Measurements from ENCODE around the gene MYOD1. TPM values are rescaled to one million over a fixed set of nuclear protein-coding genes. Genes with fewer than 3 reads are reported as not detected.

The MYOD1 gene
- total RNA-seq, 1 donor from 2014 or later: 22.4 TPM

DNA sequence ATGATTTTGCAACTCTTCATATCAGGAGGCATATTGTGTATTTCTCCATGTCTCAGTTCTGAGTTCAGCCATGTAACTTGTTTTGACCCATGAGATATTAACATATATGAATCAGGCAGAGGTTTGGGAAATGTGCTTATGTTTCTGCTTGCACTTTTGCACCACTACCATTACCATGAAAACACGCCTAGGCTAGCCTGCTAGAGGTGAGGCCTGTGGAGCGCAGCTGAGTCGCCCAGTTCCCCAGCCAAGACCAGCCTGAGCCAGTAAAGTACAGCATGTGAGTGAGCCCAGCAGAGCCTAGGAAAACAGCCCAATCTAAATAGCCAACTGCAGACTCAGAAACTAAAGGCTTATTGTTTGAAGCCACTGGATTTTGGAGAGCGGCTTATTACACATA, 18.4 kb upstream of the MYOD1 start:
- H3K4me3 ChIP-seq (ENCODE audit: low read length in 3 of 3): no peak overlapping the region
- H3K9me3 ChIP-seq (ENCODE audit: control insufficient read depth in 3 of 3, low read length in 3 of 3): no peaks in the 10 kb centered on the region
- peak overlapping the region; percentile 96 for H3K27ac ChIP-seq (ENCODE audit: low read depth, low read length)
- no peaks in the 10 kb centered on the region for H3K36me3 ChIP-seq (ENCODE audit: control insufficient read depth in 3 of 3, insufficient read depth in 3 of 3, low read length in 3 of 3)
- no peak overlapping the region for H3K9ac ChIP-seq (ENCODE audit: low read depth in 1 of 3, low read length in 3 of 3)
- peaks cover 0 to 5% (median 0%) of the 10 kb centered on the region in 3 donors for H3K27me3 ChIP-seq (ENCODE audit: control insufficient read depth in 3 of 3, insufficient read depth in 3 of 3, low read length in 3 of 3)
- peaks cover 45 to 52% (median 48%) of the 10 kb centered on the region in 3 donors for H3K4me1 ChIP-seq (ENCODE audit: control insufficient read depth in 3 of 3, insufficient read depth in 3 of 3, low read length in 3 of 3)

DNA sequence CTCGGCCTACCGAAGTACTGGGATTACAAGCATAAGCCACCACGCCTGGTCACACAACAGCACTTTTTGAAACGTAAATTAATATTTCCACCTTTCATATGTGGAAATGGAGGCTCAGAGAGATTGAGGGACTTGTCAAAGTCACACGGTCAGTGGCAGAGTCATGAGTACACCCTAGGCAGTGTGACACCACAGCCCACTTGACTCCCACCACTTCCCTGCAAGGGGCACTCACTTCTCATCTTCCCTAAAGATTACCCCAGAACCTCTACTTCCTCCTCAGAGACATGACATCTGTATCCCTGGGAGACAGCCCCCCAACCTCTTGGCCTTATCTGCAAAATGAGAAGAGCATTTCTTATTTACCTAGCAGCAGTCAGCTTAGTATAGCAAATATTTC, 16.5 kb upstream of the MYOD1 start:
- no peak overlapping the region for H3K27ac ChIP-seq (ENCODE audit: low read depth, low read length)
- H3K36me3 ChIP-seq (ENCODE audit: control insufficient read depth in 3 of 3, insufficient read depth in 3 of 3, low read length in 3 of 3): no peaks in the 10 kb centered on the region
- no peak overlapping the region for H3K9ac ChIP-seq (ENCODE audit: low read depth in 1 of 3, low read length in 3 of 3)
- H3K9me3 ChIP-seq (ENCODE audit: control insufficient read depth in 3 of 3, low read length in 3 of 3): no peaks in the 10 kb centered on the region
- peaks cover 33 to 41% (median 34%) of the 10 kb centered on the region in 3 donors for H3K4me1 ChIP-seq (ENCODE audit: control insufficient read depth in 3 of 3, insufficient read depth in 3 of 3, low read length in 3 of 3)
- H3K27me3 ChIP-seq (ENCODE audit: control insufficient read depth in 3 of 3, insufficient read depth in 3 of 3, low read length in 3 of 3): no peaks in the 10 kb centered on the region
- no peak overlapping the region for H3K4me3 ChIP-seq (ENCODE audit: low read length in 3 of 3)

DNA sequence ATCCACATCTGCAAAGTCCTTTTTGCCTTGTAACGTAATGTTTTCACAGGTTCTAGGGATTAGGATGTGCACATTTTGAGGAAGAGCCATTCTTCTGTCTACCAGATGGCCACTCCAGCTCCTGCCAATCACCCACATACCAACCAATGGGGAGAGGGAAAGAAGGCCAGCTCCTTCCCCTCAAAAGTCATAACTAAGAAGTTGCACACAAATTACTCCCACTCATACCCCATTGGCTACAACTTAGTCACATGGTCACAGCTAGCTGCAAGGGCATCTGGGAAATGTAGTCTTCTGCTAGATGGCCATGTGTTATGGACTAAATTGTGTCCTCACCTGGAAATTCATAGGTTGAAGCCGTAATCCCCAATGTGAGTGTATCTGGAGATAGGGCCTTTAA, 15.4 kb upstream of the MYOD1 start:
- H3K9ac ChIP-seq (ENCODE audit: low read depth in 1 of 3, low read length in 3 of 3): no peak overlapping the region
- H3K27me3 ChIP-seq (ENCODE audit: control insufficient read depth in 3 of 3, insufficient read depth in 3 of 3, low read length in 3 of 3): no peaks in the 10 kb centered on the region
- H3K4me1 ChIP-seq (ENCODE audit: control insufficient read depth in 3 of 3, insufficient read depth in 3 of 3, low read length in 3 of 3): peaks cover 29 to 41% (median 31%) of the 10 kb centered on the region in 3 donors
- no peaks in the 10 kb centered on the region for H3K36me3 ChIP-seq (ENCODE audit: control insufficient read depth in 3 of 3, insufficient read depth in 3 of 3, low read length in 3 of 3)
- H3K27ac ChIP-seq (ENCODE audit: low read depth, low read length): no peak overlapping the region
- H3K9me3 ChIP-seq (ENCODE audit: control insufficient read depth in 3 of 3, low read length in 3 of 3): no peaks in the 10 kb centered on the region
- no peak overlapping the region for H3K4me3 ChIP-seq (ENCODE audit: low read length in 3 of 3)

DNA sequence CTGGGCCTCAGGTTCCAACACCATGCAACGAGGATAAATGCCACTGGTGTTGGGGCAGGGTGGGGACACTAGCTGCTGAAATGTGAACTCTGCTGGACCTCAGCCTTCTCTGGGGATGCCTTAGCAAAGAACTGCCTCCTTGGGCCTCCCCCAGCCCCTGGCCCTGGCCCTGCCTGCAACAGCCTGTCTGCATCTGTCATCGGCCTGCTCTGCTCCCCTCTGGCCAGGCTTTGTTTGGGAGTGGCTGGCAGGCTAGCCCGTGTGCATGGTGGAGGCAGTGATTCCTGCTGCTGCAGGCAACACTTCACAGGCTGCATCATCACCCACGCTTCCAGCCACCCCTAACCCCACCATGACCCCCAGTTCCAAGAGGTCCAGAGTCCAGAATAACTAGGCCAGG, 11.5 kb upstream of the MYOD1 start:
- Histone ChIP-seq H3K27me3 (ENCODE audit: control insufficient read depth in 3 of 3, insufficient read depth in 3 of 3, low read length in 3 of 3) (peaks cover 0 to 5% (median 0%) of the 10 kb centered on the region in 3 donors), H3K9ac (ENCODE audit: low read depth in 1 of 3, low read length in 3 of 3) (peak overlapping the region in 1 of 3 donors; percentile 45), H3K36me3 (ENCODE audit: control insufficient read depth in 3 of 3, insufficient read depth in 3 of 3, low read length in 3 of 3) (no peaks in the 10 kb centered on the region), H3K9me3 (ENCODE audit: control insufficient read depth in 3 of 3, low read length in 3 of 3) (no peaks in the 10 kb centered on the region), H3K4me1 (ENCODE audit: control insufficient read depth in 3 of 3, insufficient read depth in 3 of 3, low read length in 3 of 3) (peaks cover 18 to 43% (median 29%) of the 10 kb centered on the region in 3 donors), H3K27ac (ENCODE audit: low read depth, low read length) (no peak overlapping the region), H3K4me3 (ENCODE audit: low read length in 3 of 3) (no peak overlapping the region)

DNA sequence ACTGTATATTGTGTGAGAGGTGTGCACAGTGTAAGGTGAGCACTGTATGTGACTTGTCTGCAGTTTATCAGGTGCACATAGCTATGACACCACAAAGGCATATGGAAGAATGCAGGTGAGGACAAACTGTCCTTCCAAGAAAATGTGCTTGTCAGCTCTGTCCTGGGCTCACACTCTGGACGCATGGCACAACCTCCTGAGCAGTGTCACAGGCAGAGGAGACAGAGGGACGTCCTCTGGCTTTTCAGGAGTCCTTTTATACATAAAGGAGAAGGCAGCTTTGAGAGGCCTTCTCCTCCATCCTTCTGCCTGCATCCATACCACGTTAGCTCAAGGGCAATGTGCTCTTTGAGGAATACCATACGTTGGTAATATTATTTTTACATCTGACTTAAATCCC, 7.5 kb upstream of the MYOD1 start:
- Histone ChIP-seq H3K4me1 (ENCODE audit: control insufficient read depth in 3 of 3, insufficient read depth in 3 of 3, low read length in 3 of 3) (peaks cover 33 to 70% (median 48%) of the 10 kb centered on the region in 3 donors), H3K4me3 (ENCODE audit: low read length in 3 of 3) (no peak overlapping the region), H3K9ac (ENCODE audit: low read depth in 1 of 3, low read length in 3 of 3) (peak overlapping the region in 1 of 3 donors; percentile 69), H3K27me3 (ENCODE audit: control insufficient read depth in 3 of 3, insufficient read depth in 3 of 3, low read length in 3 of 3) (peaks cover 0 to 10% (median 0%) of the 10 kb centered on the region in 3 donors), H3K27ac (ENCODE audit: low read depth, low read length) (peak overlapping the region; percentile 39), H3K9me3 (ENCODE audit: control insufficient read depth in 3 of 3, low read length in 3 of 3) (no peaks in the 10 kb centered on the region), H3K36me3 (ENCODE audit: control insufficient read depth in 3 of 3, insufficient read depth in 3 of 3, low read length in 3 of 3) (no peaks in the 10 kb centered on the region)

DNA sequence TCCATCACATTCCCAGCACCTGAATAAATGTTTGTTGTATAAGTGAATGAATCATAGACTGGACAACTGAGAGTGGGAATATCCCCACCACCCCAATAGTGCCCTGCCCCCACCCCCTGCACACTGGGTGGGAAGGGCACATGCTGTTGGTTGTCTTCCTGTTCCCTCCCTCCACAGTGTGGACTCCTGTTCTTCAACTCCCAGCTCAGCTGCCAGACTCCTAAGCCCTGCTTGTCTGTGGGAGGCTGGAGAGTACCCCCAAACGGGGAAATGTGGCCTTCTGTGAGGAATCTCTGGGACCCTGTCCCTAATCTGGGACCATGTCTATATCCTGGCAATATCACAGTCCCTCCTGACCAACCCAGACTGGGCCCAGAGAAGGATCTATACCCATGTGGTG, 5.5 kb upstream of the MYOD1 start:
- Histone ChIP-seq H3K9ac (ENCODE audit: low read depth in 1 of 3, low read length in 3 of 3) (peak overlapping the region; percentile 58 to 82 (median 77)), H3K27me3 (ENCODE audit: control insufficient read depth in 3 of 3, insufficient read depth in 3 of 3, low read length in 3 of 3) (peaks cover 0 to 10% (median 3%) of the 10 kb centered on the region in 3 donors)

DNA sequence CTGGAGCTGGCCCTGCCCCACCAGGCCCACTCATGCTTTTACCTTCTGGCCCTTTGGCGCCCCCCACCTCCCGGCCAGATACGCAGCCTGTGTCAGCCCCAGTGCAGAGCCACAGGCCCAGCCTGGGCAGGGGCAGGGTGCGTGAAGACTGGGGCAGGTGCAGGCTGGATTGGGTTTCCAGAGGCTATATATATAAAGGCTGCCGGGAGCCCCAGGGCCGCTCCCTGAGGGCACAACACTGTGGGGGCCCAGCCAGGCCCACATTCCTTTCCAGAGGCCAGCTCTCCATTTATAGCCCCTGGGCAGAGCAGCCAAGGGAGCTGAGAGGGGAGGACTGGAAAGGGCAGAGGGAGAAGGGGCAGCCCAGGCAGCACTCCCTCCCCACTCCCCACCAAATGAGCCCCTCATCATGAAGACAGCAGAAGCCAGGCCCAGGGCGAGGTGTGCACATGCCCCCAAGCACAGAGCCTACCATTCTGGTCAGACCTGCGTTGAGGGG, 5.0 kb upstream of the MYOD1 start:
- Histone ChIP-seq H3K9ac (ENCODE audit: low read depth in 1 of 3, low read length in 3 of 3) (peak overlapping the region; percentile 77 to 91 (median 77)), H3K9me3 (ENCODE audit: control insufficient read depth in 3 of 3, low read length in 3 of 3) (no peaks in the 10 kb centered on the region), H3K4me1 (ENCODE audit: control insufficient read depth in 3 of 3, insufficient read depth in 3 of 3, low read length in 3 of 3) (peaks cover 37 to 73% (median 48%) of the 10 kb centered on the region in 3 donors), H3K4me3 (ENCODE audit: low read length in 3 of 3) (peak overlapping the region; percentile 31 to 65 (median 56)), H3K36me3 (ENCODE audit: control insufficient read depth in 3 of 3, insufficient read depth in 3 of 3, low read length in 3 of 3) (no peaks in the 10 kb centered on the region), H3K27me3 (ENCODE audit: control insufficient read depth in 3 of 3, insufficient read depth in 3 of 3, low read length in 3 of 3) (peaks cover 0 to 10% (median 5%) of the 10 kb centered on the region in 3 donors), H3K27ac (ENCODE audit: low read depth, low read length) (peak overlapping the region; percentile 91)

More for the DNA sequence above, 5.5 kb upstream of the MYOD1 start:
- Histone ChIP-seq H3K9me3 (ENCODE audit: control insufficient read depth in 3 of 3, low read length in 3 of 3) (no peaks in the 10 kb centered on the region), H3K4me3 (ENCODE audit: low read length in 3 of 3) (no peak overlapping the region), H3K27ac (ENCODE audit: low read depth, low read length) (peak overlapping the region; percentile 91), H3K4me1 (ENCODE audit: control insufficient read depth in 3 of 3, insufficient read depth in 3 of 3, low read length in 3 of 3) (peaks cover 37 to 73% (median 48%) of the 10 kb centered on the region in 3 donors), H3K36me3 (ENCODE audit: control insufficient read depth in 3 of 3, insufficient read depth in 3 of 3, low read length in 3 of 3) (no peaks in the 10 kb centered on the region)

DNA sequence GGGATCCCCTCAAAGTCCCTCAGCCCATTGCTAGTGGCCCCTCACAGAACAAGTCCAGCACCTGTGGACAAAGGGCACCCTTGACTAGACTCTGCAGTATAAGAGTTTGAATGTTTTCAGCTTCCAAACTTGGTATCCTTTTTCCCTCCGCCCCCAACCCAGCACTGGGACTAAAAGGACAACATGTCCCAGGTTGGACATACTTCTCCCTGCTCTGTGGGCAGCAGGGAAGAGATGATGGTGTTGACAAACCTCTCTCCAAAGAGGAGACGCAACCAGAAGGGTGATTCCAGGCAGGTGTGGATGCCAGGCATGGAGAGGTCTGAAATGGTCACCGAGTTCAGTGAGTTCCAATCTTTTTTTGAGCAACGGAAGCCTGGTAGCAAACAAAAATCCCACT, 4.5 kb upstream of the MYOD1 start:
- Histone ChIP-seq H3K36me3 (ENCODE audit: control insufficient read depth in 3 of 3, insufficient read depth in 3 of 3, low read length in 3 of 3) (no peaks in the 10 kb centered on the region), H3K9ac (ENCODE audit: low read depth in 1 of 3, low read length in 3 of 3) (peak overlapping the region; percentile 73 to 91 (median 77)), H3K4me3 (ENCODE audit: low read length in 3 of 3) (peak overlapping the region; percentile 31 to 65 (median 56)), H3K9me3 (ENCODE audit: control insufficient read depth in 3 of 3, low read length in 3 of 3) (no peaks in the 10 kb centered on the region), H3K27me3 (ENCODE audit: control insufficient read depth in 3 of 3, insufficient read depth in 3 of 3, low read length in 3 of 3) (peaks cover 3 to 8% (median 5%) of the 10 kb centered on the region in 3 donors), H3K27ac (ENCODE audit: low read depth, low read length) (peak overlapping the region; percentile 91), H3K4me1 (ENCODE audit: control insufficient read depth in 3 of 3, insufficient read depth in 3 of 3, low read length in 3 of 3) (peaks cover 37 to 76% (median 51%) of the 10 kb centered on the region in 3 donors)

DNA sequence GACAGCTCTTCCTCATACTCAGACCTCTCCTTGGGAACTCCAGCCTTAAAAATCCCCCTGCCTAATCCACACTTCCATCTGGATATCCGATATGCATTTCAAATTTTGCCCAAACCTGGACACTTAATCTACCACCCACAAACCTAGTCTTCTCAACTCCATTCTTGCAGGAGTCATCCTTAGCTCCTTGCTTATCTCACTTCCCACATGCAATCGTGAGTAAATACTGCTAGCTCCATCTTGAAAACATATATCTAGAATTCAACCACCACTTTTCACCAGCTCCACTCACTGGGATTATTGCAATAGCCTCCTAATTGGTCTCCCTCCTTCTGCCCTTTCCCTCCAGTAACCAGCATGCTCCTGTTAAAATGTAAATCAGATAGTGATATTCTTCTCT, 2.6 kb upstream of the MYOD1 start:
- Histone ChIP-seq H3K9me3 (ENCODE audit: control insufficient read depth in 3 of 3, low read length in 3 of 3) (no peaks in the 10 kb centered on the region), H3K36me3 (ENCODE audit: control insufficient read depth in 3 of 3, insufficient read depth in 3 of 3, low read length in 3 of 3) (peaks cover 0 to 12% (median 0%) of the 10 kb centered on the region in 3 donors), H3K9ac (ENCODE audit: low read depth in 1 of 3, low read length in 3 of 3) (no peak overlapping the region), H3K27me3 (ENCODE audit: control insufficient read depth in 3 of 3, insufficient read depth in 3 of 3, low read length in 3 of 3) (peaks cover 8 to 21% (median 11%) of the 10 kb centered on the region in 3 donors), H3K4me3 (ENCODE audit: low read length in 3 of 3) (no peak overlapping the region), H3K4me1 (ENCODE audit: control insufficient read depth in 3 of 3, insufficient read depth in 3 of 3, low read length in 3 of 3) (peaks cover 38 to 70% (median 54%) of the 10 kb centered on the region in 3 donors), H3K27ac (ENCODE audit: low read depth, low read length) (no peak overlapping the region)

DNA sequence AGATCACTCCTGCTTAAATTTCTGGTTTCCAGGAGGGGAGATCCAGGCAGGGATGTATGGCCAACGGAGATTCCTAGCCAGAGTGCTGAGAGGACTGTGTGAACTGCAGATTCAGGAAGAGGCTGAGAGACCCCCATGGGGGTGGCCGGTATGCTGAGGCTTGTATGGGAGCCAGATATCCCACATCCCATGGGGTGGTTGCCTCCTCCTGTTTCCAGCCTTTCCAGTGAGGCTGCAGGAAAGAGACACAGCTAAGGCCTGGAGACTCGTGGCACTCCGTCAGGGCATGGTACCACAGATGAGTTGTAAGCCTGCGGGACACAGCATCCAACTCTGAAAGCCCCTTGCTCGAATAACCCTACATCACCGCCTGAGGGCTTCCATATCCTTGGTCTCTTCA, 1.4 kb upstream of the MYOD1 start:
- peak overlapping the region in 1 of 3 donors; percentile 96 for H3K9ac ChIP-seq (ENCODE audit: low read depth in 1 of 3, low read length in 3 of 3)
- peak overlapping the region; percentile 75 to 78 (median 76) for H3K4me3 ChIP-seq (ENCODE audit: low read length in 3 of 3)
- H3K27me3 ChIP-seq (ENCODE audit: control insufficient read depth in 3 of 3, insufficient read depth in 3 of 3, low read length in 3 of 3): peaks cover 8 to 27% (median 16%) of the 10 kb centered on the region in 3 donors
- H3K36me3 ChIP-seq (ENCODE audit: control insufficient read depth in 3 of 3, insufficient read depth in 3 of 3, low read length in 3 of 3): peaks cover 3 to 20% (median 6%) of the 10 kb centered on the region in 3 donors
- peaks cover 35 to 72% (median 51%) of the 10 kb centered on the region in 3 donors for H3K4me1 ChIP-seq (ENCODE audit: control insufficient read depth in 3 of 3, insufficient read depth in 3 of 3, low read length in 3 of 3)
- H3K9me3 ChIP-seq (ENCODE audit: control insufficient read depth in 3 of 3, low read length in 3 of 3): no peaks in the 10 kb centered on the region
- peak overlapping the region; percentile 93 for H3K27ac ChIP-seq (ENCODE audit: low read depth, low read length)
